SU-DHL-6 (cell line): Measurements from ENCODE around the gene STX12.
"Not testable (repeated sequence)": the region's sequence is repeated elsewhere in the genome, so short reads cannot be mapped to it uniquely, and the experiment has no call there.

Experiments
- H2AFZ ChIP-seq: fragments of 200-600 bp; sonication (generic); 2 replicates; pipeline ENCODE4 v1.6.1; 2014; ENCODE audit warnings: low read depth, mild to moderate bottlenecking, moderate library complexity, mixed read lengths, antibody characterized with exemption, low read length; ENCODE audit not compliant: severe bottlenecking
- H3F3A ChIP-seq: fragments of 200-600 bp; shearing (Covaris generic); 2 replicates; pipeline ENCODE4 v1.6.0; 2016; ENCODE audit warnings: antibody characterized with exemption, mild to moderate bottlenecking; ENCODE audit not compliant: insufficient read depth
- H3K27ac ChIP-seq: fragments of 200-600 bp; sonication (generic); 2 replicates; pipeline ENCODE4 v1.5.1; 2016; ENCODE audit warnings: low read depth, mild to moderate bottlenecking, low read length, moderate library complexity, mixed read lengths
- H3K27me3 ChIP-seq: fragments of 200-600 bp; sonication (generic), shearing (Covaris generic); 2 replicates; pipeline ENCODE4 v1.6.0; 2014; ENCODE audit warnings: mild to moderate bottlenecking, low read length
- H3K36me3 ChIP-seq: fragments of 200-600 bp; sonication (generic); 2 replicates; pipeline ENCODE4 v1.6.1; 2014; ENCODE audit warnings: mild to moderate bottlenecking, low read length, mixed read lengths
- H3K4me2 ChIP-seq: fragments of 300-600, 200-600 bp; shearing (Covaris generic), sonication (generic); 2 replicates; pipeline ENCODE4 v1.6.0; 2014; ENCODE audit warnings: low read length, low read depth, mild to moderate bottlenecking; ENCODE audit not compliant: poor library complexity, severe bottlenecking
- H3K4me3 ChIP-seq: fragments of 200-600 bp; sonication (generic); 2 replicates; pipeline ENCODE4 v1.5.1; 2014; ENCODE audit warnings: antibody characterized with exemption, low read length, mild to moderate bottlenecking, mixed read lengths; ENCODE audit not compliant: insufficient read depth, poor library complexity, severe bottlenecking
- H3K79me2 ChIP-seq: fragments of 200-600 bp; sonication (generic); 2 replicates; pipeline ENCODE4 v1.6.1; 2014; ENCODE audit warnings: mild to moderate bottlenecking, low read length, moderate library complexity; ENCODE audit not compliant: insufficient read depth
- H3K9ac ChIP-seq: fragments of 200-600 bp; sonication (generic); 2 replicates; pipeline ENCODE4 v1.7.0; 2014; ENCODE audit warnings: mild to moderate bottlenecking, low read length
- H3K9me2 ChIP-seq: fragments of 200-600 bp; sonication (generic); replicated peaks from 2 replicates; pipeline ENCODE4 v1.6.1; 2014; ENCODE audit warnings: low read length; ENCODE audit not compliant: insufficient read depth
- H3K9me3 ChIP-seq: fragments of 200-600 bp; sonication (generic); 2 replicates; pipeline ENCODE4 v1.6.1; 2014; ENCODE audit warnings: low read length, mixed read lengths; ENCODE audit not compliant: insufficient read depth
- H4K20me1 ChIP-seq: fragments of 200-600 bp; sonication (generic); 2 replicates; pipeline ENCODE4 v1.6.1; 2014; ENCODE audit warnings: low read depth, mild to moderate bottlenecking, antibody characterized with exemption, low read length, moderate library complexity, mixed read lengths
- EZH2phosphoT487 ChIP-seq: fragments of 200-600 bp; sonication (generic), shearing (Covaris generic); conservative IDR thresholded peaks from 2 replicates; pipeline ENCODE4 v1.6.1; 2018; ENCODE audit warnings: mild to moderate bottlenecking, antibody characterized with exemption, low read length, moderate library complexity, mixed read lengths
- TF ChIP-seq, protein P1 (sequence below): fragments of 200-600 bp; sonication (generic); IDR thresholded peaks from one replicate; pipeline ENCODE4 v1.5.1; 2017; ENCODE audit warnings: antibody characterized with exemption, mild to moderate bottlenecking, low read length, moderate library complexity; ENCODE audit not compliant: insufficient read depth, poor library complexity, severe bottlenecking

The STX12 gene

DNA sequence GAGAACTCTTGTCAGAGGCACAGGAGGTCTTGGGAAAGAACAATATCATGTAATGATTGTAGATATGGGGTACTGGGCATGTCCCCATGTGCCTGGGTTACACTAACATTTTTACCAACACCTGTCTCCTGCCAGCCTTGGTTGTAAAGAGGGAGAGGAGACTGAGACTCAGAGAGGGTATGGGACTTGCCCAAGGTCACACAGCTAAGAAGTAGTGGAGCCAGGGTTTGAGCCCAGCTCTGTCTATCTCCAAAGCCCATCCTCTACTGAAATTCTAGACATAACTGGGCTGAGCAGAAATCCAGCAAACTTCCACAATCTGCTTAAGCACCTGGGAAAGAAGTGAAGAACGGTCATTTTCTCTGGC lies 96.7 kb downstream of the STX12 start:
- Histone ChIP-seq H3K9me3 (no peaks in the 10 kb centered on the region), H4K20me1 (no peaks in the 10 kb centered on the region), H3K27ac (no peak overlapping the region), H3K79me2 (no peaks in the 10 kb centered on the region), H3K27me3 (no peaks in the 10 kb centered on the region), H2AFZ (no peak overlapping the region), H3K4me2 (peak overlapping the region; percentile 38), H3K36me3 (no peaks in the 10 kb centered on the region), H3K9me2 (no peaks in the 10 kb centered on the region), H3K4me3 (no peak overlapping the region), H3F3A (no peaks in the 10 kb centered on the region), H3K9ac (0 out of 2 replicates have a peak overlapping the region, but pooled peaks have one; percentile 10)
- TF ChIP-seq, protein P1, sequence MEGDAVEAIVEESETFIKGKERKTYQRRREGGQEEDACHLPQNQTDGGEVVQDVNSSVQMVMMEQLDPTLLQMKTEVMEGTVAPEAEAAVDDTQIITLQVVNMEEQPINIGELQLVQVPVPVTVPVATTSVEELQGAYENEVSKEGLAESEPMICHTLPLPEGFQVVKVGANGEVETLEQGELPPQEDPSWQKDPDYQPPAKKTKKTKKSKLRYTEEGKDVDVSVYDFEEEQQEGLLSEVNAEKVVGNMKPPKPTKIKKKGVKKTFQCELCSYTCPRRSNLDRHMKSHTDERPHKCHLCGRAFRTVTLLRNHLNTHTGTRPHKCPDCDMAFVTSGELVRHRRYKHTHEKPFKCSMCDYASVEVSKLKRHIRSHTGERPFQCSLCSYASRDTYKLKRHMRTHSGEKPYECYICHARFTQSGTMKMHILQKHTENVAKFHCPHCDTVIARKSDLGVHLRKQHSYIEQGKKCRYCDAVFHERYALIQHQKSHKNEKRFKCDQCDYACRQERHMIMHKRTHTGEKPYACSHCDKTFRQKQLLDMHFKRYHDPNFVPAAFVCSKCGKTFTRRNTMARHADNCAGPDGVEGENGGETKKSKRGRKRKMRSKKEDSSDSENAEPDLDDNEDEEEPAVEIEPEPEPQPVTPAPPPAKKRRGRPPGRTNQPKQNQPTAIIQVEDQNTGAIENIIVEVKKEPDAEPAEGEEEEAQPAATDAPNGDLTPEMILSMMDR, result no peak
- TF ChIP-seq EZH2phosphoT487, result no peak

DNA sequence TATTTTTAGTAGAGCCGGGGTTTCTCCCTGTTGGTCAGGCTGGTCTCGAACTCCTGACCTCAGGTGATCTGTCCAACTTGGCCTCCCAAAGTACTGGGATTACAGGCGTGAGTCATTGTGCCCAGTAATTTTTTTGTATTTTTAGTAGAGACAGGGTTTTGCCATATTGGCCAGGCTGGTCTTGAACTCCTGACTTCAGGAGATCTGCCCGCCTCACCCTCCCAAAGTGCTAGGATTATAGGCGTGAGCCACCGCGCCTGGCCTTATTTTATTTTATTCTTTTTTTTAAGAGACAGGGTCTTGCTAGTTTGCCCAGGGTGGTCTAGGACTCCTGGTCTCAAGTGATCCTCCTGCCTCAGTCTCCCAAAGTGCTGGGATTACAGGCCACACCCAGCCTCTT lies 98.1 kb downstream of the STX12 start:
- H3K27me3 ChIP-seq, H4K20me1 ChIP-seq, H3K9me3 ChIP-seq, H3K36me3 ChIP-seq, H3K9me2 ChIP-seq, H3F3A ChIP-seq, H3K9ac ChIP-seq, H3K4me2 ChIP-seq, H3K27ac ChIP-seq, H2AFZ ChIP-seq, H3K79me2 ChIP-seq, H3K4me3 ChIP-seq: not testable (repeated sequence)

DNA sequence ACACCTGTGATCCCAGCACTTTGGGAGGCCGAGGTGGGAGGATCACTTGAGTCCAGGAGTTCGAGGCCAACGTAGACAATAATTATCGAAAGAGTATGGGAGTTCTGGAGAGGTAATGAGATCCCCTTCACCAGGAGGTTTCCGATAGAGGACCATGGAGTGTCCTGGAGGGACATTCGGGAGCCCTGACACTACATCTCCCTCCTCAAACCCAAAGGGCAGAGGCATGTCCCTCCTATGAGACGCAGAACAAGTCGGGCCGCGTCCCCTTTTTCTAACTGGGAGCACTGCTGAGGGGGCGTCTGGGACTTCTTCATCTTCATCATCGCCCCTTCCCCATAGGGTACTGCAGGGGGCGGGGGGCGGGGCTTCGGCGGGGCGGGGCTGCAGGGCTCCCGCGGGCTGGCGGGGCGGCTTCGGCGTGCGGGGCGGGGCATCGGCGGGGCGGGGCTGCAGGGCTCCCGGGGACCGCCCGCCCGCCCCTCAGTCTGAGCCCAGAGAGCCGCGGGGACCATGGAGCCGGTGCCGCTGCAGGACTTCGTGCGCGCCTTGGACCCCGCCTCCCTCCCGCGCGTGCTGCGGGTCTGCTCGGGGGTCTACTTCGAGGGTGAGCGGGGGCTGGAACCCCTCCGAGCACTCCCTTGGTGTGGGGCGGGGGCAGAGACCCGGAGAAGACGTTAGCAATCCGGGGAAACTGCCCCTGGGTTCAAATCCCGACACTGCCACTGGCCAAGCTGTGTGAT lies 99.2 kb downstream of the STX12 start, which contains the start of gene THEMIS2:
Gene THEMIS2 (plus strand): TSS at position 486 of the 743 bp plus-strand sequence. CDS start 28 bp downstream, at position 514.
- Histone ChIP-seq H3K27me3 (no peaks in the 10 kb centered on the region), H3K36me3 (no peaks in the 10 kb centered on the region), H4K20me1 (no peaks in the 10 kb centered on the region), H3K79me2 (no peaks in the 10 kb centered on the region), H3K4me3 (peak within 1 kb of the TSS; percentile 35), H3K9ac (peak within 1 kb of the TSS; percentile 26; the same call in 1 of the 2 replicates), H3K9me3 (no peaks in the 10 kb centered on the region), H3K4me2 (peak within 1 kb of the TSS; percentile 53), H2AFZ (peak within 1 kb of the TSS; percentile 29), H3K27ac (no peak within 1 kb of the TSS), H3K9me2 (no peaks in the 10 kb centered on the region), H3F3A (no peaks in the 10 kb centered on the region)
- TF ChIP-seq, protein P1, result no peak
- TF ChIP-seq EZH2phosphoT487, result no peak

DNA sequence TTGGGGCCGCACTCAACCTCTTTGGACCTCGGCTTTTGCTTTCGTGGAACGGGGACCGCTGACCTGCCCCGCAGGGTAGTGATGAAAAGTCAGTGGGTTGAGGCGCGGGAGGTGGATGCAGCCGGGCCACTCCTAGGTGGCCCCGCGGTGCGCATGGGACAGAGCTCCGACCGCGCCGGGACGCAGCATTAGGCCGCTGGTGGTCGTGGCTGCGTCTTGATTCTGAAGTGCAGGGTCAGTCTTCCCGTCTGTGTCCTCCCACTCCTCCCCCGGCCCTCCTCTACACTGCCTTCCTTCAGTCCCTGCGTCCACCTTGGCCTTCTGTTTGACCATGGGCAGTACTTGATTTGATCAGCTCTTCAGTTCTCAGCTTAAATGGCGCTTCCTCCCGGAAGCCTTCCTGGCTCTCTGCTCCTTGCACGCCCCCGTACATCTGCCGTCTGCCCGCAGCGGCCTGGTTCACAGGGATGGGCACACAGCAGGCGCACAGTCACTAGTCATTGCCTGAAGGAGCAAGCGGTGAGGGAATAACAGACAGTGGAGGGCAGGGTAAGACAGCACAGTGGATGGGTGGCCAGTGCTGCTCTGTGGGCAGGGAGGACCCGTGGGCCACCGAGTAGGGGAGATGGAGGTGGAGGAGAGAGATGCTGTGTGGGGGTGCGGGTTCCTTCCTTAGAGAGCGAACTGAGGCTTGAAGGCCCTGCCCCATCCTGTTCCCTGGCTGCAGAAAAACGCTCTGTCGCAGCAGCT lies 100.0 kb downstream of the STX12 start:
- H3K36me3 ChIP-seq, result no peaks in the 10 kb centered on the region
- H3K4me3 ChIP-seq, result peak overlapping the region; percentile 35
- peak overlapping the region; percentile 53 for H3K4me2 ChIP-seq
- H3K27ac ChIP-seq, result no peak overlapping the region
- no peaks in the 10 kb centered on the region for H3F3A ChIP-seq
- no peak for TF ChIP-seq EZH2phosphoT487
- TF ChIP-seq, protein P1, result no peak
- no peaks in the 10 kb centered on the region for H3K79me2 ChIP-seq
- no peaks in the 10 kb centered on the region for H3K9me3 ChIP-seq
- no peaks in the 10 kb centered on the region for H4K20me1 ChIP-seq
- no peaks in the 10 kb centered on the region for H3K27me3 ChIP-seq
- H3K9me2 ChIP-seq, result no peaks in the 10 kb centered on the region
- H2AFZ ChIP-seq, result peak overlapping the region; percentile 29
- peak overlapping the region; percentile 26; the same call in 1 of the 2 replicates for H3K9ac ChIP-seq
